Measurements from ENCODE around the gene FLNC. TPM values are rescaled to one million over a fixed set of nuclear protein-coding genes. Genes with fewer than 3 reads are reported as not detected.

FLNC gene
- total RNA-seq, 5 donors from 2014 or later (not counting 1 experiment from before 2014, with no cell fraction given): 0.05 to 0.93 (median 0.38) TPM

GRCh38 chr7:128810473-128810872, 19.7 kb upstream of the FLNC start:
- ChIA-PET CTCF (no interaction called here), POLR2A (no interaction called here)
- no peak for DNase-seq
- Mint-ChIP-seq H3K36me3 (peaks cover 14% of the 10 kb centered on the region), H3K4me3 (no peak overlapping the region), H3K4me1 (no peaks in the 10 kb centered on the region), H3K27me3 (no peaks in the 10 kb centered on the region), H3K27ac (no peak overlapping the region), H3K9me3 (no peaks in the 10 kb centered on the region)
- no peak overlapping the region for H3K27ac ChIP-seq (ENCODE audit: low read length)
- no peaks in the 10 kb centered on the region for H3K9me3 ChIP-seq
- 100% methylated on average over 1 of the region's 2 CpGs for WGBS (ENCODE audit: insufficient coverage)
- peaks cover 5 to 10% of the 10 kb centered on the region in 2 donors for H3K36me3 ChIP-seq (ENCODE audit: control insufficient read depth in 2 of 2, extremely low read depth in 1 of 2, insufficient read depth in 1 of 2, low read length in 1 of 2)
- H3K4me3 ChIP-seq (ENCODE audit: control insufficient read depth in 1 of 2, extremely low read depth in 1 of 2, low read length in 1 of 2): no peak overlapping the region
- H3K4me1 ChIP-seq (ENCODE audit: control insufficient read depth in 1 of 2, extremely low read depth in 1 of 2, insufficient read depth in 2 of 2, low read length in 2 of 2): no peaks in the 10 kb centered on the region
- no peaks in the 10 kb centered on the region for H3K27me3 ChIP-seq (replicated peaks in 1 of 2; ENCODE audit: control insufficient read depth in 2 of 2, extremely low read depth in 1 of 2, insufficient read depth in 2 of 2, low read length in 1 of 2)
- ATAC-seq (replicated peaks in 1 of 4): no peak

- no CpG with 5 or more reads among the region's 3 CpGs for WGBS (ENCODE audit: insufficient coverage)
- Histone ChIP-seq H3K27ac (ENCODE audit: low read length) (no peak overlapping the region), H3K27me3 (replicated peaks in 1 of 2; ENCODE audit: control insufficient read depth in 2 of 2, extremely low read depth in 1 of 2, insufficient read depth in 2 of 2, low read length in 1 of 2) (no peaks in the 10 kb centered on the region), H3K9me3 (no peaks in the 10 kb centered on the region), H3K4me3 (ENCODE audit: control insufficient read depth in 1 of 2, extremely low read depth in 1 of 2, low read length in 1 of 2) (no peak overlapping the region), H3K36me3 (ENCODE audit: control insufficient read depth in 2 of 2, extremely low read depth in 1 of 2, insufficient read depth in 1 of 2, low read length in 1 of 2) (peaks cover 5 to 6% of the 10 kb centered on the region in 2 donors), H3K4me1 (ENCODE audit: control insufficient read depth in 1 of 2, extremely low read depth in 1 of 2, insufficient read depth in 2 of 2, low read length in 2 of 2) (no peaks in the 10 kb centered on the region)
- no peaks in the 10 kb centered on the region for H3K4me1 Mint-ChIP-seq
- H3K4me3 Mint-ChIP-seq: no peak overlapping the region
- POLR2A ChIA-PET: no interaction called here
- peaks cover 14% of the 10 kb centered on the region for H3K36me3 Mint-ChIP-seq
- no peak overlapping the region for H3K27ac Mint-ChIP-seq
- no peak for ATAC-seq (replicated peaks in 1 of 4)
- no peaks in the 10 kb centered on the region for H3K27me3 Mint-ChIP-seq
- H3K9me3 Mint-ChIP-seq: no peaks in the 10 kb centered on the region
- DNase-seq: no peak
- CTCF ChIA-PET: no interaction called here
Observed at GRCh38 chr7:128810997-128811396, 19.2 kb upstream of the FLNC start.

- ATAC-seq (replicated peaks in 1 of 4) (no peak), DNase-seq (no peak)
- 97% methylated on average over 9 of the region's 11 CpGs for WGBS (ENCODE audit: insufficient coverage)
- H3K27me3 ChIP-seq (replicated peaks in 1 of 2; ENCODE audit: control insufficient read depth in 2 of 2, extremely low read depth in 1 of 2, insufficient read depth in 2 of 2, low read length in 1 of 2): no peaks in the 10 kb centered on the region
- ChIA-PET CTCF (interaction anchor here in 1 of 2 donors (0.5 to 0.6 kb wide), 2 partner anchors 50 to 85 kb away, joined by 3 to 4 read pairs; no protein-coding TSS in a partner anchor), POLR2A (no interaction called here)
- peaks cover 0 to 5% of the 10 kb centered on the region in 2 donors for H3K36me3 ChIP-seq (ENCODE audit: control insufficient read depth in 2 of 2, extremely low read depth in 1 of 2, insufficient read depth in 1 of 2, low read length in 1 of 2)
- no peaks in the 10 kb centered on the region for H3K9me3 ChIP-seq
- no peaks in the 10 kb centered on the region for H3K4me1 ChIP-seq (ENCODE audit: control insufficient read depth in 1 of 2, extremely low read depth in 1 of 2, insufficient read depth in 2 of 2, low read length in 2 of 2)
- no peak overlapping the region for H3K4me3 ChIP-seq (ENCODE audit: control insufficient read depth in 1 of 2, extremely low read depth in 1 of 2, low read length in 1 of 2)
- H3K36me3 Mint-ChIP-seq: peaks cover 7% of the 10 kb centered on the region
- H3K4me3 Mint-ChIP-seq: no peak overlapping the region
- H3K27ac Mint-ChIP-seq: no peak overlapping the region
- H3K27me3 Mint-ChIP-seq: no peaks in the 10 kb centered on the region
- H3K27ac ChIP-seq (ENCODE audit: low read length): no peak overlapping the region
- H3K9me3 Mint-ChIP-seq: no peaks in the 10 kb centered on the region
- H3K4me1 Mint-ChIP-seq: no peaks in the 10 kb centered on the region
Observed at GRCh38 chr7:128811631-128812430, 18.4 kb upstream of the FLNC start.

- H3K27ac ChIP-seq (ENCODE audit: low read length): no peak overlapping the region
- H3K27me3 ChIP-seq (replicated peaks in 1 of 2; ENCODE audit: control insufficient read depth in 2 of 2, extremely low read depth in 1 of 2, insufficient read depth in 2 of 2, low read length in 1 of 2): no peaks in the 10 kb centered on the region
- ChIA-PET CTCF (no interaction called here), POLR2A (no interaction called here)
- Mint-ChIP-seq H3K27ac (no peak overlapping the region), H3K9me3 (no peaks in the 10 kb centered on the region), H3K36me3 (peaks cover under 1% of the 10 kb centered on the region), H3K27me3 (peaks cover 0 to under 1% of the 10 kb centered on the region in 2 donors), H3K4me3 (no peak overlapping the region), H3K4me1 (no peaks in the 10 kb centered on the region)
- H3K4me3 ChIP-seq (ENCODE audit: control insufficient read depth in 1 of 2, extremely low read depth in 1 of 2, low read length in 1 of 2): no peak overlapping the region
- no peaks in the 10 kb centered on the region for H3K9me3 ChIP-seq
- ATAC-seq (replicated peaks in 1 of 4) (no peak), DNase-seq (no peak)
- 67% methylated on average over 10 of the region's 11 CpGs for WGBS (ENCODE audit: insufficient coverage)
- no peaks in the 10 kb centered on the region for H3K4me1 ChIP-seq (ENCODE audit: control insufficient read depth in 1 of 2, extremely low read depth in 1 of 2, insufficient read depth in 2 of 2, low read length in 2 of 2)
- no peaks in the 10 kb centered on the region for H3K36me3 ChIP-seq (ENCODE audit: control insufficient read depth in 2 of 2, extremely low read depth in 1 of 2, insufficient read depth in 1 of 2, low read length in 1 of 2)
Observed at GRCh38 chr7:128812514-128813168, 17.6 kb upstream of the FLNC start.

GRCh38 chr7:128814499-128814898, 15.7 kb upstream of the FLNC start:
- ATAC-seq (replicated peaks in 1 of 4): no peak
- no peaks in the 10 kb centered on the region for H3K9me3 Mint-ChIP-seq
- peaks cover 0 to 4% of the 10 kb centered on the region in 2 donors for H3K27me3 Mint-ChIP-seq
- H3K36me3 ChIP-seq (ENCODE audit: control insufficient read depth in 2 of 2, extremely low read depth in 1 of 2, insufficient read depth in 1 of 2, low read length in 1 of 2): no peaks in the 10 kb centered on the region
- no peaks in the 10 kb centered on the region for H3K9me3 ChIP-seq
- POLR2A ChIA-PET: no interaction called here
- no peak overlapping the region for H3K4me3 Mint-ChIP-seq
- no peaks in the 10 kb centered on the region for H3K27me3 ChIP-seq (replicated peaks in 1 of 2; ENCODE audit: control insufficient read depth in 2 of 2, extremely low read depth in 1 of 2, insufficient read depth in 2 of 2, low read length in 1 of 2)
- peaks cover 0 to 4% of the 10 kb centered on the region in 2 experiments for H3K4me1 ChIP-seq (ENCODE audit: control insufficient read depth in 1 of 2, extremely low read depth in 1 of 2, insufficient read depth in 2 of 2, low read length in 2 of 2)
- CTCF ChIA-PET: no interaction called here
- no peak overlapping the region for H3K27ac Mint-ChIP-seq
- H3K27ac ChIP-seq (ENCODE audit: low read length): no peak overlapping the region
- no peaks in the 10 kb centered on the region for H3K36me3 Mint-ChIP-seq
- DNase-seq: no peak
- H3K4me1 Mint-ChIP-seq: peaks cover 0 to 5% (median 0%) of the 10 kb centered on the region in 3 donors
- H3K4me3 ChIP-seq (ENCODE audit: control insufficient read depth in 1 of 2, extremely low read depth in 1 of 2, low read length in 1 of 2): no peak overlapping the region
- WGBS (ENCODE audit: insufficient coverage): 96% methylated on average over 4 of the region's 6 CpGs

- no peaks in the 10 kb centered on the region for H3K9me3 ChIP-seq
- H3K4me3 ChIP-seq (ENCODE audit: control insufficient read depth in 1 of 2, extremely low read depth in 1 of 2, low read length in 1 of 2): no peak overlapping the region
- H3K27me3 ChIP-seq (replicated peaks in 1 of 2; ENCODE audit: control insufficient read depth in 2 of 2, extremely low read depth in 1 of 2, insufficient read depth in 2 of 2, low read length in 1 of 2): no peaks in the 10 kb centered on the region
- no peaks in the 10 kb centered on the region for H3K36me3 ChIP-seq (ENCODE audit: control insufficient read depth in 2 of 2, extremely low read depth in 1 of 2, insufficient read depth in 1 of 2, low read length in 1 of 2)
- Mint-ChIP-seq H3K27ac (no peak overlapping the region), H3K4me1 (peaks cover 4 to 13% (median 6%) of the 10 kb centered on the region in 3 donors), H3K9me3 (no peaks in the 10 kb centered on the region), H3K36me3 (no peaks in the 10 kb centered on the region), H3K4me3 (no peak overlapping the region), H3K27me3 (peaks cover 0 to 4% of the 10 kb centered on the region in 2 donors)
- no peak for ATAC-seq (replicated peaks in 1 of 4)
- POLR2A ChIA-PET: no interaction called here
- 83% methylated on average over 1 of the region's 7 CpGs for WGBS (ENCODE audit: insufficient coverage)
- no peak overlapping the region for H3K27ac ChIP-seq (ENCODE audit: low read length)
- no peak for DNase-seq
- CTCF ChIA-PET: interaction anchor here in 1 of 2 donors (0.8 kb wide), 1 partner anchor 68 kb away, joined by 3 read pairs; no protein-coding TSS in a partner anchor
- peaks cover 0 to 12% of the 10 kb centered on the region in 2 experiments for H3K4me1 ChIP-seq (ENCODE audit: control insufficient read depth in 1 of 2, extremely low read depth in 1 of 2, insufficient read depth in 2 of 2, low read length in 2 of 2)
Observed at GRCh38 chr7:128815289-128815942, 14.8 kb upstream of the FLNC start.

All from T-cell (primary cell).